ENCODE data around the gene FIP1L1. TPM values are rescaled to one million over a fixed set of nuclear protein-coding genes. Genes with fewer than 3 reads are reported as not detected.
"Not testable (repeated sequence)": the region's sequence is repeated elsewhere in the genome, so short reads cannot be mapped to it uniquely, and the experiment has no call there.

Gene FIP1L1
- total RNA-seq, 1 experiment from 2014 or later, result 46.4 TPM

- no peak for DNase-seq (ENCODE audit: low read depth)
Measured at GRCh38 chr4:53374777-53375258, 2.6 kb upstream of the FIP1L1 start.

GRCh38 chr4:53376900-53377299, 541 bp upstream of the FIP1L1 start:
- DNase-seq (ENCODE audit: low read depth), result no peak

- no peak for DNase-seq (ENCODE audit: low read depth)
Measured at GRCh38 chr4:53378171-53378482, 686 bp downstream of the FIP1L1 start.

GRCh38 chr4:53380221-53380620, 2.8 kb downstream of the FIP1L1 start:
- DNase-seq (ENCODE audit: low read depth), result no peak

GRCh38 chr4:53409479-53409878, 32.0 kb downstream of the FIP1L1 start:
- DNase-seq (ENCODE audit: low read depth), result not testable (repeated sequence)

- no peak for DNase-seq (ENCODE audit: low read depth)
Measured at GRCh38 chr4:53419208-53419607, 41.8 kb downstream of the FIP1L1 start.

GRCh38 chr4:53421791-53422190, 44.4 kb downstream of the FIP1L1 start:
- no peak for DNase-seq (ENCODE audit: low read depth)

GRCh38 chr4:53422367-53422766, 44.9 kb downstream of the FIP1L1 start:
- DNase-seq (ENCODE audit: low read depth), result no peak

GRCh38 chr4:53424280-53424679, 46.8 kb downstream of the FIP1L1 start:
- no peak for DNase-seq (ENCODE audit: low read depth)

- DNase-seq (ENCODE audit: low read depth), result no peak
Measured at GRCh38 chr4:53427366-53427765, 49.9 kb downstream of the FIP1L1 start.

GRCh38 chr4:53431052-53431451, 53.6 kb downstream of the FIP1L1 start:
- no peak for DNase-seq (ENCODE audit: low read depth)

- no peak for DNase-seq (ENCODE audit: low read depth)
Measured at GRCh38 chr4:53432528-53433424, 55.3 kb downstream of the FIP1L1 start.

GRCh38 chr4:53436251-53436650, 58.8 kb downstream of the FIP1L1 start:
- DNase-seq (ENCODE audit: low read depth), result no peak

GRCh38 chr4:53441564-53441963, 64.1 kb downstream of the FIP1L1 start:
- DNase-seq (ENCODE audit: low read depth), result no peak

GRCh38 chr4:53444954-53445353, 67.5 kb downstream of the FIP1L1 start:
- no peak for DNase-seq (ENCODE audit: low read depth)

GRCh38 chr4:53450773-53451172, 73.3 kb downstream of the FIP1L1 start:
- peak; percentile 34 for DNase-seq (ENCODE audit: low read depth)

GRCh38 chr4:53453385-53453784, 75.9 kb downstream of the FIP1L1 start:
- no peak for DNase-seq (ENCODE audit: low read depth)

GRCh38 chr4:53455766-53456165, 78.3 kb downstream of the FIP1L1 start:
- DNase-seq (ENCODE audit: low read depth), result no peak

- no peak for DNase-seq (ENCODE audit: low read depth)
Measured at GRCh38 chr4:53456178-53456577, 78.7 kb downstream of the FIP1L1 start.

GRCh38 chr4:53459548-53459947, 82.1 kb downstream of the FIP1L1 start:
- DNase-seq (ENCODE audit: low read depth), result peak; percentile 30

- DNase-seq (ENCODE audit: low read depth), result no peak
Measured at GRCh38 chr4:53461244-53461643, 83.8 kb downstream of the FIP1L1 start.

- DNase-seq (ENCODE audit: low read depth), result no peak
Measured at GRCh38 chr4:53463340-53463739, 85.9 kb downstream of the FIP1L1 start.

GRCh38 chr4:53465281-53465680, 87.8 kb downstream of the FIP1L1 start:
- no peak for DNase-seq (ENCODE audit: low read depth)
